Occipital lobe (tissue), 2 donors: ENCODE data around the gene CARMIL1. TPM values are rescaled to one million over a fixed set of nuclear protein-coding genes. Genes with fewer than 3 reads are reported as not detected.
"Not testable (repeated sequence)": the region's sequence is repeated elsewhere in the genome, so short reads cannot be mapped to it uniquely, and the experiment has no call there.

ENCODE experiments used
- DNase-seq: peaks from one replicate; lab custom pipeline; 2025; lab: John Stamatoyannopoulos, UW
- total RNA-seq: library from RNA; depleted of rRNA; stranded (reverse); fragments of >200 nt; gene quantifications from one replicate; pipeline ENCODE4 v1.2.3, GENCODE V29; 2014

The CARMIL1 gene
- total RNA-seq, 1 donor from 2014 or later: 30.4 TPM

- no peak for DNase-seq
Measured at GRCh38 chr6:25277386-25277785, 1.8 kb upstream of the CARMIL1 start.

- DNase-seq: no peak
Measured at GRCh38 chr6:25277857-25278256, 1.3 kb upstream of the CARMIL1 start.

GRCh38 chr6:25278261-25278913, 787 bp upstream of the CARMIL1 start:
- no peak for DNase-seq

- DNase-seq: no peak
Measured at GRCh38 chr6:25279748-25280343, 672 bp downstream of the CARMIL1 start.

GRCh38 chr6:25280344-25281074, 1.3 kb downstream of the CARMIL1 start:
- no peak for DNase-seq

GRCh38 chr6:25286891-25287290, 7.7 kb downstream of the CARMIL1 start:
- no peak for DNase-seq

- DNase-seq: no peak
Measured at GRCh38 chr6:25287941-25288340, 8.8 kb downstream of the CARMIL1 start.

- DNase-seq: no peak
Measured at GRCh38 chr6:25288518-25288917, 9.3 kb downstream of the CARMIL1 start.

GRCh38 chr6:25290306-25291060, 11.3 kb downstream of the CARMIL1 start:
- no peak for DNase-seq

GRCh38 chr6:25292384-25292783, 13.2 kb downstream of the CARMIL1 start:
- no peak for DNase-seq

- no peak for DNase-seq
Measured at GRCh38 chr6:25295651-25296050, 16.5 kb downstream of the CARMIL1 start.

GRCh38 chr6:25296217-25296905, 17.2 kb downstream of the CARMIL1 start:
- DNase-seq: no peak

- DNase-seq: no peak
Measured at GRCh38 chr6:25297039-25297441, 17.9 kb downstream of the CARMIL1 start.

- no peak for DNase-seq
Measured at GRCh38 chr6:25297823-25298522, 18.8 kb downstream of the CARMIL1 start.

- not testable (repeated sequence) for DNase-seq
Measured at GRCh38 chr6:25298523-25298865, 19.3 kb downstream of the CARMIL1 start.

- no peak for DNase-seq
Measured at GRCh38 chr6:25301362-25301761, 22.2 kb downstream of the CARMIL1 start.

GRCh38 chr6:25302151-25302550, 23.0 kb downstream of the CARMIL1 start:
- no peak for DNase-seq

GRCh38 chr6:25302677-25303128, 23.5 kb downstream of the CARMIL1 start:
- DNase-seq: no peak

- no peak for DNase-seq
Measured at GRCh38 chr6:25303254-25303653, 24.1 kb downstream of the CARMIL1 start.

- no peak for DNase-seq
Measured at GRCh38 chr6:25306379-25306778, 27.2 kb downstream of the CARMIL1 start.
